Stimulated activated CD8-positive, alpha-beta memory T cell treated with anti-CD3 and anti-CD28 coated beads, Interleukin-4, amount 100 ng/mL, for 1 hour (primary cell): ENCODE measurements around the gene FOSB.
A peak's percentile ranks its signal among the peaks of the same experiment; 100 is the strongest.
"Not testable (repeated sequence)": the region's sequence is repeated elsewhere in the genome, so short reads cannot be mapped to it uniquely, and the experiment has no call there.

Experiments used
- DNase-seq, 2 donors: peaks; one replicate each; pipeline ENCODE4 v3.0.0-alpha.2; 2020; ENCODE audit warnings: low read depth in 2 of 2, low spot score in 1 of 2

FOSB gene

GRCh38 chr19:45503909-45504308 is 36.1 kb downstream of the FOSB start:
- no peak for DNase-seq

GRCh38 chr19:45505151-45505995 is 37.6 kb downstream of the FOSB start:
- no peak for DNase-seq

GRCh38 chr19:45505996-45506245 is 38.1 kb downstream of the FOSB start:
- DNase-seq, result no peak

- peak; percentile 96 to 99 for DNase-seq
These were observed 38.6 kb downstream of the FOSB start for GRCh38 chr19:45506246-45506988.

GRCh38 chr19:45506989-45507871 is 39.4 kb downstream of the FOSB start, which contains the start of gene VASP:
TSS of gene VASP (plus strand) at chr19:45507479. CDS start at chr19:45507772, 293 bp downstream.
- DNase-seq, result peak; percentile 75 to 85

GRCh38 chr19:45507872-45508416 is 40.1 kb downstream of the FOSB start:
- no peak for DNase-seq

- DNase-seq, result no peak
These were observed 40.6 kb downstream of the FOSB start for GRCh38 chr19:45508417-45508860.

GRCh38 chr19:45508861-45509691 is 41.3 kb downstream of the FOSB start:
- DNase-seq, result no peak

GRCh38 chr19:45509692-45510015 is 41.9 kb downstream of the FOSB start:
- DNase-seq, result no peak

- not testable (repeated sequence) for DNase-seq
These were observed 42.6 kb downstream of the FOSB start for GRCh38 chr19:45510352-45510751.

- no peak for DNase-seq
These were observed 43.3 kb downstream of the FOSB start for GRCh38 chr19:45511074-45511473.

GRCh38 chr19:45512881-45513483 is 45.2 kb downstream of the FOSB start:
- no peak for DNase-seq

- no peak for DNase-seq
These were observed 46.7 kb downstream of the FOSB start for GRCh38 chr19:45514376-45515051.

GRCh38 chr19:45515081-45515624 is 47.4 kb downstream of the FOSB start:
- no peak for DNase-seq

GRCh38 chr19:45515807-45516401 is 48.1 kb downstream of the FOSB start:
- DNase-seq, result no peak

GRCh38 chr19:45517238-45517637 is 49.4 kb downstream of the FOSB start:
- DNase-seq, result no peak

GRCh38 chr19:45517641-45518468 is 50.1 kb downstream of the FOSB start:
- no peak for DNase-seq

GRCh38 chr19:45518469-45518826 is 50.7 kb downstream of the FOSB start:
- no peak for DNase-seq
